ENCODE data around the gene SLC4A5.

DNA sequence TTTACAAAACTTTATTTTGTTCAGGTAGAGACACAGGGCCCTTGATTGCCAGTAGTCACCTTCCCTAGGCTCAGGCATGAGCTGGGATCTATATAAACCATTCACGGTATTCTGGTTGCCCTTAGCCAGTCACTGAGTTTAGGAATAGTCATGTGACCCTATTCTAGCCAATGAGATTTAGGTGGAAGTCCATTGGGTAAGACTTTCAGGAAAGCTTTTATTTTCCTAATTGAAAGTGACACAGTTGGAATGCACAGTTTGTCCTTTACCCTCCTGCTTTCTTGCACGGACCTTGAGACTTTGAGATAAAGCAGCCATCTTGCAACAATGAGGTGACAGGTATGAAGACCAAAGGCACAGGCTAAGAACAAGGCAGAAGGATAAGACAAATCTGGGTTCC lies 21.5 kb downstream of the SLC4A5 start:
- TF ChIP-seq HOXD13 (CRISPR knock-in tag; IDR thresholded peaks at IDR 0.05; ENCODE audit: borderline replicate concordance): no peak
- no peak for TF ChIP-seq GLI4 (tag by site-specific recombination; IDR thresholded peaks at IDR 0.05)
- TF ChIP-seq, protein P1, sequence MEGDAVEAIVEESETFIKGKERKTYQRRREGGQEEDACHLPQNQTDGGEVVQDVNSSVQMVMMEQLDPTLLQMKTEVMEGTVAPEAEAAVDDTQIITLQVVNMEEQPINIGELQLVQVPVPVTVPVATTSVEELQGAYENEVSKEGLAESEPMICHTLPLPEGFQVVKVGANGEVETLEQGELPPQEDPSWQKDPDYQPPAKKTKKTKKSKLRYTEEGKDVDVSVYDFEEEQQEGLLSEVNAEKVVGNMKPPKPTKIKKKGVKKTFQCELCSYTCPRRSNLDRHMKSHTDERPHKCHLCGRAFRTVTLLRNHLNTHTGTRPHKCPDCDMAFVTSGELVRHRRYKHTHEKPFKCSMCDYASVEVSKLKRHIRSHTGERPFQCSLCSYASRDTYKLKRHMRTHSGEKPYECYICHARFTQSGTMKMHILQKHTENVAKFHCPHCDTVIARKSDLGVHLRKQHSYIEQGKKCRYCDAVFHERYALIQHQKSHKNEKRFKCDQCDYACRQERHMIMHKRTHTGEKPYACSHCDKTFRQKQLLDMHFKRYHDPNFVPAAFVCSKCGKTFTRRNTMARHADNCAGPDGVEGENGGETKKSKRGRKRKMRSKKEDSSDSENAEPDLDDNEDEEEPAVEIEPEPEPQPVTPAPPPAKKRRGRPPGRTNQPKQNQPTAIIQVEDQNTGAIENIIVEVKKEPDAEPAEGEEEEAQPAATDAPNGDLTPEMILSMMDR (tag by site-specific recombination; IDR thresholded peaks at IDR 0.05): no peak
- TF ChIP-seq ZFP41 (tag by site-specific recombination; IDR thresholded peaks at IDR 0.05; ENCODE audit: borderline replicate concordance): no peak
- TF ChIP-seq ZNF140 (tag by site-specific recombination; IDR thresholded peaks at IDR 0.05): no peak
- no peak for TF ChIP-seq ZNF354C (tag by site-specific recombination; IDR thresholded peaks at IDR 0.05; ENCODE audit: borderline replicate concordance, low read depth)
- TF ChIP-seq, protein P2, sequence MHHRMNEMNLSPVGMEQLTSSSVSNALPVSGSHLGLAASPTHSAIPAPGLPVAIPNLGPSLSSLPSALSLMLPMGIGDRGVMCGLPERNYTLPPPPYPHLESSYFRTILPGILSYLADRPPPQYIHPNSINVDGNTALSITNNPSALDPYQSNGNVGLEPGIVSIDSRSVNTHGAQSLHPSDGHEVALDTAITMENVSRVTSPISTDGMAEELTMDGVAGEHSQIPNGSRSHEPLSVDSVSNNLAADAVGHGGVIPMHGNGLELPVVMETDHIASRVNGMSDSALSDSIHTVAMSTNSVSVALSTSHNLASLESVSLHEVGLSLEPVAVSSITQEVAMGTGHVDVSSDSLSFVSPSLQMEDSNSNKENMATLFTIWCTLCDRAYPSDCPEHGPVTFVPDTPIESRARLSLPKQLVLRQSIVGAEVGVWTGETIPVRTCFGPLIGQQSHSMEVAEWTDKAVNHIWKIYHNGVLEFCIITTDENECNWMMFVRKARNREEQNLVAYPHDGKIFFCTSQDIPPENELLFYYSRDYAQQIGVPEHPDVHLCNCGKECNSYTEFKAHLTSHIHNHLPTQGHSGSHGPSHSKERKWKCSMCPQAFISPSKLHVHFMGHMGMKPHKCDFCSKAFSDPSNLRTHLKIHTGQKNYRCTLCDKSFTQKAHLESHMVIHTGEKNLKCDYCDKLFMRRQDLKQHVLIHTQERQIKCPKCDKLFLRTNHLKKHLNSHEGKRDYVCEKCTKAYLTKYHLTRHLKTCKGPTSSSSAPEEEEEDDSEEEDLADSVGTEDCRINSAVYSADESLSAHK (tag by site-specific recombination; IDR thresholded peaks at IDR 0.05): no peak
- TF ChIP-seq HOXA7 (CRISPR knock-in tag; IDR thresholded peaks at IDR 0.05; ENCODE audit: borderline replicate concordance): no peak
- no peak for TF ChIP-seq ZNF571 (tag by site-specific recombination; IDR thresholded peaks at IDR 0.05)
- TF ChIP-seq, protein P3, sequence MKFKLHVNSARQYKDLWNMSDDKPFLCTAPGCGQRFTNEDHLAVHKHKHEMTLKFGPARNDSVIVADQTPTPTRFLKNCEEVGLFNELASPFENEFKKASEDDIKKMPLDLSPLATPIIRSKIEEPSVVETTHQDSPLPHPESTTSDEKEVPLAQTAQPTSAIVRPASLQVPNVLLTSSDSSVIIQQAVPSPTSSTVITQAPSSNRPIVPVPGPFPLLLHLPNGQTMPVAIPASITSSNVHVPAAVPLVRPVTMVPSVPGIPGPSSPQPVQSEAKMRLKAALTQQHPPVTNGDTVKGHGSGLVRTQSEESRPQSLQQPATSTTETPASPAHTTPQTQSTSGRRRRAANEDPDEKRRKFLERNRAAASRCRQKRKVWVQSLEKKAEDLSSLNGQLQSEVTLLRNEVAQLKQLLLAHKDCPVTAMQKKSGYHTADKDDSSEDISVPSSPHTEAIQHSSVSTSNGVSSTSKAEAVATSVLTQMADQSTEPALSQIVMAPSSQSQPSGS (tag by site-specific recombination; IDR thresholded peaks at IDR 0.05; ENCODE audit: low read depth): no peak
- TF ChIP-seq, protein P4, sequence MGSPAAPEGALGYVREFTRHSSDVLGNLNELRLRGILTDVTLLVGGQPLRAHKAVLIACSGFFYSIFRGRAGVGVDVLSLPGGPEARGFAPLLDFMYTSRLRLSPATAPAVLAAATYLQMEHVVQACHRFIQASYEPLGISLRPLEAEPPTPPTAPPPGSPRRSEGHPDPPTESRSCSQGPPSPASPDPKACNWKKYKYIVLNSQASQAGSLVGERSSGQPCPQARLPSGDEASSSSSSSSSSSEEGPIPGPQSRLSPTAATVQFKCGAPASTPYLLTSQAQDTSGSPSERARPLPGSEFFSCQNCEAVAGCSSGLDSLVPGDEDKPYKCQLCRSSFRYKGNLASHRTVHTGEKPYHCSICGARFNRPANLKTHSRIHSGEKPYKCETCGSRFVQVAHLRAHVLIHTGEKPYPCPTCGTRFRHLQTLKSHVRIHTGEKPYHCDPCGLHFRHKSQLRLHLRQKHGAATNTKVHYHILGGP (tag by site-specific recombination; IDR thresholded peaks at IDR 0.05): no peak
- TF ChIP-seq, protein P5, sequence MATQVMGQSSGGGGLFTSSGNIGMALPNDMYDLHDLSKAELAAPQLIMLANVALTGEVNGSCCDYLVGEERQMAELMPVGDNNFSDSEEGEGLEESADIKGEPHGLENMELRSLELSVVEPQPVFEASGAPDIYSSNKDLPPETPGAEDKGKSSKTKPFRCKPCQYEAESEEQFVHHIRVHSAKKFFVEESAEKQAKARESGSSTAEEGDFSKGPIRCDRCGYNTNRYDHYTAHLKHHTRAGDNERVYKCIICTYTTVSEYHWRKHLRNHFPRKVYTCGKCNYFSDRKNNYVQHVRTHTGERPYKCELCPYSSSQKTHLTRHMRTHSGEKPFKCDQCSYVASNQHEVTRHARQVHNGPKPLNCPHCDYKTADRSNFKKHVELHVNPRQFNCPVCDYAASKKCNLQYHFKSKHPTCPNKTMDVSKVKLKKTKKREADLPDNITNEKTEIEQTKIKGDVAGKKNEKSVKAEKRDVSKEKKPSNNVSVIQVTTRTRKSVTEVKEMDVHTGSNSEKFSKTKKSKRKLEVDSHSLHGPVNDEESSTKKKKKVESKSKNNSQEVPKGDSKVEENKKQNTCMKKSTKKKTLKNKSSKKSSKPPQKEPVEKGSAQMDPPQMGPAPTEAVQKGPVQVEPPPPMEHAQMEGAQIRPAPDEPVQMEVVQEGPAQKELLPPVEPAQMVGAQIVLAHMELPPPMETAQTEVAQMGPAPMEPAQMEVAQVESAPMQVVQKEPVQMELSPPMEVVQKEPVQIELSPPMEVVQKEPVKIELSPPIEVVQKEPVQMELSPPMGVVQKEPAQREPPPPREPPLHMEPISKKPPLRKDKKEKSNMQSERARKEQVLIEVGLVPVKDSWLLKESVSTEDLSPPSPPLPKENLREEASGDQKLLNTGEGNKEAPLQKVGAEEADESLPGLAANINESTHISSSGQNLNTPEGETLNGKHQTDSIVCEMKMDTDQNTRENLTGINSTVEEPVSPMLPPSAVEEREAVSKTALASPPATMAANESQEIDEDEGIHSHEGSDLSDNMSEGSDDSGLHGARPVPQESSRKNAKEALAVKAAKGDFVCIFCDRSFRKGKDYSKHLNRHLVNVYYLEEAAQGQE (tag by site-specific recombination; IDR thresholded peaks at IDR 0.05): no peak
- TF ChIP-seq HOXC10 (CRISPR knock-in tag; IDR thresholded peaks at IDR 0.05): no peak
- TF ChIP-seq YY1 (tag by site-specific recombination; IDR thresholded peaks at IDR 0.05): no peak

Measured in HEK293 (cell line).